H1 (cell line): ENCODE results near the gene ARMH1. TPM values are rescaled to one million over a fixed set of nuclear protein-coding genes. Genes with fewer than 3 reads are reported as not detected.

Source experiments
- CTCF ChIA-PET: fragments of 300-600 bp; sonication (Branson Sonifier 250); formaldehyde crosslinking; loops from one replicate; lab custom pipeline; 2021; ENCODE audit not compliant: partially characterized antibody; lab: Charles Lee
- POLR2A ChIA-PET: fragments of 300-600 bp; sonication (Branson Sonifier 250); formaldehyde crosslinking; loops from one replicate; lab custom pipeline; 2021; ENCODE audit warnings: inconsistent platforms; ENCODE audit not compliant: partially characterized antibody; lab: Charles Lee
- DNase-seq, 2 experiments: peaks; one replicate each; pipeline versions ENCODE4 v3.0.0 to v3.0.0-alpha.2; 2010 to 2022; ENCODE audit warnings: low spot score in 2 of 2, low read depth in 1 of 2, mixed read lengths in 1 of 2
- FAIRE-seq: peaks from 2 replicates; lab custom pipeline; 2011; peaks lifted over from hg19 to GRCh38; lab: Jason Lieb, UNC
- H2AFZ ChIP-seq: 2 replicates; pipeline ENCODE4 v1.8.1; 2012; ENCODE audit warnings: low read length, inconsistent platforms
- H2AK5ac ChIP-seq: 2 replicates; pipeline ENCODE4 v1.6.1; 2013; ENCODE audit warnings: low read depth, low read length
- H2BK120ac ChIP-seq: replicated peaks from 2 replicates; pipeline ENCODE3; 2013; ENCODE audit warnings: low read depth, low read length, inconsistent platforms
- H2BK12ac ChIP-seq: 2 replicates; pipeline ENCODE4 v1.6.1; 2013; ENCODE audit warnings: low read depth, low read length
- H2BK15ac ChIP-seq: 2 replicates; pipeline ENCODE4 v1.6.1; 2013; ENCODE audit warnings: low read length
- H2BK20ac ChIP-seq: 2 replicates; pipeline ENCODE4 v1.6.1; 2013; ENCODE audit warnings: low read length
- H2BK5ac ChIP-seq: 2 replicates; pipeline ENCODE4 v1.6.1; 2013; ENCODE audit warnings: low read depth, low read length
- H3K14ac ChIP-seq: 2 replicates; pipeline ENCODE4 v1.6.1; 2013; ENCODE audit warnings: inconsistent platforms; ENCODE audit not compliant: insufficient read length
- H3K18ac ChIP-seq: 2 replicates; pipeline ENCODE4 v1.6.1; 2013; ENCODE audit warnings: low read length; ENCODE audit errors: extremely low read depth
- H3K23ac ChIP-seq: 2 replicates; pipeline ENCODE4 v1.6.1; 2013; ENCODE audit warnings: inconsistent platforms; ENCODE audit not compliant: insufficient read length
- H3K23me2 ChIP-seq: 2 replicates; pipeline ENCODE4 v1.6.1; 2013; ENCODE audit warnings: low read depth, low read length
- H3K27ac ChIP-seq: 2 replicates; pipeline ENCODE4 v1.6.1; 2011; ENCODE audit warnings: low read depth, low read length, inconsistent platforms
- H3K27me3 ChIP-seq, 4 experiments: replicated peaks in 1 of 4; 1 replicate in 1 of 4; 2 replicates in 3 of 4; pipeline versions ENCODE4 v1.6.1 to v1.8.1; 2011 to 2013; ENCODE audit warnings: low read length in 3 of 4, mild to moderate bottlenecking in 3 of 4, inconsistent platforms in 2 of 4, mixed read lengths in 2 of 4, moderate library complexity in 1 of 4; ENCODE audit not compliant: control insufficient read depth in 3 of 4, insufficient read depth in 3 of 4; ENCODE audit errors: extremely low read depth in 1 of 4
- H3K36me3 ChIP-seq, 4 experiments: 2 replicates each; pipeline versions ENCODE4 v1.6.1 to v1.8.1; 2011 to 2013; ENCODE audit warnings: mild to moderate bottlenecking in 4 of 4, low read length in 3 of 4, moderate library complexity in 2 of 4, control low read depth in 1 of 4, inconsistent platforms in 1 of 4; ENCODE audit not compliant: insufficient read depth in 4 of 4, control insufficient read depth in 2 of 4
- H3K4ac ChIP-seq: replicated peaks from 2 replicates; pipeline ENCODE3; 2013; ENCODE audit warnings: low read length, low read depth, mixed read lengths, inconsistent platforms; ENCODE audit not compliant: insufficient read length
- H3K4me1 ChIP-seq, 4 experiments: replicated peaks in 1 of 4; 1 replicate in 1 of 4; 2 replicates in 3 of 4; pipeline versions ENCODE4 v1.6.1 to v1.8.1; 2011 to 2013; ENCODE audit warnings: low read length in 3 of 4, inconsistent platforms in 2 of 4, mixed read lengths in 1 of 4; ENCODE audit not compliant: insufficient read depth in 4 of 4, control insufficient read depth in 3 of 4
- H3K4me2 ChIP-seq, 2 experiments: 2 replicates each; pipeline versions ENCODE4 v1.6.1 to v1.8.1; 2011 to 2013; ENCODE audit warnings: low read depth in 2 of 2, low read length in 2 of 2, control low read depth in 1 of 2, inconsistent platforms in 1 of 2, mild to moderate bottlenecking in 1 of 2; ENCODE audit not compliant: insufficient read depth in 1 of 2
- H3K4me3 ChIP-seq, 4 experiments: fragments of 200-600, 300-600 bp in 1 of 4; sonication (generic), shearing (Covaris generic), sonication (Bioruptor Twin) in 1 of 4; 2 replicates each; pipeline versions ENCODE4 v1.5.1 to v1.8.1; 2011 to 2016; ENCODE audit warnings: low read length in 4 of 4, low read depth in 3 of 4, control low read depth in 2 of 4, inconsistent platforms in 2 of 4, mild to moderate bottlenecking in 2 of 4, mixed read lengths in 1 of 4, moderate library complexity in 1 of 4; ENCODE audit not compliant: insufficient read depth in 2 of 4; ENCODE audit errors: extremely low read depth in 1 of 4
- H3K56ac ChIP-seq: replicated peaks from 2 replicates; pipeline ENCODE3; 2013; ENCODE audit warnings: low read depth, mild to moderate bottlenecking, mixed read lengths, low read length, inconsistent platforms; ENCODE audit not compliant: insufficient read length
- H3K79me1 ChIP-seq: 2 replicates; pipeline ENCODE4 v1.6.1; 2013; ENCODE audit warnings: low read depth, low read length, control low read depth
- H3K79me2 ChIP-seq, 2 experiments: 2 replicates each; pipeline versions ENCODE4 v1.6.1 to v1.8.1; 2012 to 2013; ENCODE audit warnings: low read length in 2 of 2, mild to moderate bottlenecking in 2 of 2, inconsistent platforms in 1 of 2; ENCODE audit not compliant: insufficient read depth in 2 of 2, control insufficient read depth in 1 of 2
- H3K9ac ChIP-seq, 4 experiments: replicated peaks in 1 of 4; 1 replicate in 1 of 4; 2 replicates in 3 of 4; pipeline versions ENCODE4 v1.6.1 to v1.8.1; 2011 to 2013; ENCODE audit warnings: low read depth in 3 of 4, low read length in 3 of 4, control low read depth in 2 of 4, mild to moderate bottlenecking in 2 of 4, moderate library complexity in 2 of 4, inconsistent platforms in 1 of 4; ENCODE audit errors: extremely low read depth in 1 of 4
- H3K9me3 ChIP-seq, 2 experiments: 2 replicates each; pipeline versions ENCODE4 v1.6.1 to v1.8.1; 2012 to 2013; ENCODE audit warnings: mild to moderate bottlenecking in 2 of 2, moderate library complexity in 2 of 2, control low read depth in 1 of 2, inconsistent platforms in 1 of 2, low read depth in 1 of 2, low read length in 1 of 2, mixed read lengths in 1 of 2; ENCODE audit not compliant: insufficient read depth in 2 of 2
- H4K20me1 ChIP-seq, 2 experiments: replicated peaks in 1 of 2; 2 replicates each; pipeline versions ENCODE3 to v1.8.1; 2011 to 2013; ENCODE audit warnings: inconsistent platforms in 2 of 2, low read length in 2 of 2, mild to moderate bottlenecking in 1 of 2; ENCODE audit not compliant: insufficient read depth in 2 of 2, control insufficient read depth in 1 of 2
- H4K5ac ChIP-seq: 2 replicates; pipeline ENCODE4 v1.6.1; 2013; ENCODE audit warnings: low read length, low read depth, mixed read lengths, inconsistent platforms; ENCODE audit not compliant: insufficient read length
- H4K8ac ChIP-seq: 2 replicates; pipeline ENCODE4 v1.8.0; 2013; ENCODE audit warnings: mild to moderate bottlenecking, moderate library complexity, low read length, inconsistent platforms; ENCODE audit not compliant: insufficient read depth; ENCODE audit errors: extremely low read depth
- H4K91ac ChIP-seq: replicated peaks from 2 replicates; pipeline ENCODE3; 2013; ENCODE audit warnings: low read length, mixed read lengths, inconsistent platforms; ENCODE audit not compliant: insufficient read length
- KDM1A ChIP-seq: fragments of 200-600, 300-600 bp; sonication (generic); IDR thresholded peaks from 2 replicates; pipeline ENCODE4 v1.7.1; 2016; ENCODE audit warnings: mild to moderate bottlenecking, low read length, borderline replicate concordance
- PHF8 ChIP-seq: fragments of 200-600 bp; sonication (generic); conservative IDR thresholded peaks from 2 replicates; pipeline ENCODE4 v1.7.1; 2012; ENCODE audit warnings: low read depth, mild to moderate bottlenecking, inconsistent platforms, low read length, moderate library complexity
- POLR2AphosphoS5 ChIP-seq: IDR thresholded peaks from 2 replicates; pipeline ENCODE4 v1.6.1; 2011; ENCODE audit warnings: low read depth, low read length
- SIRT6 ChIP-seq: IDR thresholded peaks from one replicate; pipeline ENCODE4 v1.7.1; 2012; ENCODE audit warnings: low read length, inconsistent platforms
- WGBS, 2 experiments: shearing (Covaris generic) in 1 of 2; methylation state at CpG; one replicate each; pipeline versions ENCODE4 v1.1.6 to v1.1.7; 2013 to 2015; ENCODE audit warnings: low lambda C conversion rate in 2 of 2, mixed read lengths in 2 of 2, inconsistent platforms in 1 of 2, low coverage in 1 of 2, missing lambda C conversion rate in 1 of 2; ENCODE audit not compliant: insufficient replicate concordance in 2 of 2, insufficient coverage in 1 of 2, insufficient read length in 1 of 2; ENCODE audit errors: extremely low coverage in 1 of 2, missing lambda C conversion rate in 1 of 2; 5-methylcytosine and 5-hydroxymethylcytosine counted together
- polyA plus RNA-seq, 7 experiments: library from polyadenylated mRNA; depleted of rRNA in 3 of 7; stranded (reverse) in 5 of 7; unstranded in 2 of 7; fragments of >200 nt in 5 of 7; fragments of 200-250 nt in 2 of 7; gene quantifications; 1 replicate in 5 of 7; 2 replicates in 1 of 7; 4 replicates in 1 of 7; pipeline versions ENCODE4 v1.2.1 to v1.2.3, GENCODE V29; 2011 to 2013; ENCODE audit warnings: missing spikeins in 2 of 7, mixed read lengths in 2 of 7
- total RNA-seq: library from RNA; stranded (reverse); fragmentation: NEBNext Ultra II Directional; extraction: Animal tissue kit (Norgen Biotek cat#: 25700); gene quantifications from 2 replicates; pipeline ENCODE4 v1.2.1, GENCODE V29; 2021
- TF ChIP-seq, protein P1 (sequence below): IDR thresholded peaks from 2 replicates; pipeline ENCODE4 v1.6.1; 2012; ENCODE audit warnings: low read length, inconsistent platforms

ARMH1 gene
- total and polyA plus RNA-seq, 2 of the 8 experiments (the other 6 are each of a cell fraction or from before 2014, with no cell fraction given): 0.82 to 0.85 TPM

DNA sequence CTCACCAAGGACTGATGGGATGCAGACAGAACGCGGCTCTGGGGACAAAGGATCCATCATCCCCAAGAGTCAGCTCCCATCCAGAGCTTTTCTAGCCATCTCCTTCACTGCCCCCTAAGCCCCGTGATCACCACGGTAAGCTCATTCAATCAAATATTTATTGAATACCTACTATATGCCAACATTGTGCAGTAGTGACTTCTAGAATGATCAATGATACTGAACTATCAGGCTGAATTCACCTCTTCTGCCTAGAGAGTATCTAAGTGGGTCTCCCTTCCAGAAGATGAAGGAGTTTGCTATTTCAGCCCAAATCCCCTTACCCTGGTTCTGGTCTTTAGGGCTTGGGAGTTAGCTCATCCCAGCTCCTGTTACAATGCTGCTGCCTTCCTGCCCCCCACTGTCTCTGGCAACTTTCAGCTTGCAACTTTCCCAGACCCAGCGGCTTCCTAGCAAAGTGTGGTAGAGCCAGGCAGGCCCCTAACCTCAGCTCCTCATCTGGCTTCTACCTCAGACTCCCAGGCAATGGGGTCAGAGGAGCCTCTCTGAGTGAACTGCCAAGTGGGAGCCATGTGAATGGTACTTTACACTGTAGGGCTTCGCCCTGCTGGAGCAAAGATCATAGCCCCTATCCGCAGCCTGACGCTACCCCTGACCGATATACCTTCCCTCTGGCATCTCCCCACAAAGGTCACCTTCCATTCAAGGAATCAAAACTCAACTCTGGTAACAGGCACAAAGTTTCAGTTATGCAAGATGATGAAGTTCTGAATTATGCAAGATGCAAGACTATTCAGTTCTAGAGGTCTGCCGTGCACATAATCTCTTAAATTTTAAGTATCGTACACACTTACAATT, 21.2 kb upstream of the ARMH1 start:
- Histone ChIP-seq H3K79me2 (no peaks in the 10 kb centered on the region), H2BK12ac (no peak overlapping the region)
- FAIRE-seq: no peak

More for the DNA sequence above, 21.2 kb upstream of the ARMH1 start:
- H4K91ac ChIP-seq: no peak overlapping the region
- no peaks in the 10 kb centered on the region for H3K23me2 ChIP-seq
- no peak overlapping the region for H3K4me2 ChIP-seq
- H3K9me3 ChIP-seq: no peaks in the 10 kb centered on the region
- no peak overlapping the region for H2BK20ac ChIP-seq
- TF ChIP-seq, protein P1, sequence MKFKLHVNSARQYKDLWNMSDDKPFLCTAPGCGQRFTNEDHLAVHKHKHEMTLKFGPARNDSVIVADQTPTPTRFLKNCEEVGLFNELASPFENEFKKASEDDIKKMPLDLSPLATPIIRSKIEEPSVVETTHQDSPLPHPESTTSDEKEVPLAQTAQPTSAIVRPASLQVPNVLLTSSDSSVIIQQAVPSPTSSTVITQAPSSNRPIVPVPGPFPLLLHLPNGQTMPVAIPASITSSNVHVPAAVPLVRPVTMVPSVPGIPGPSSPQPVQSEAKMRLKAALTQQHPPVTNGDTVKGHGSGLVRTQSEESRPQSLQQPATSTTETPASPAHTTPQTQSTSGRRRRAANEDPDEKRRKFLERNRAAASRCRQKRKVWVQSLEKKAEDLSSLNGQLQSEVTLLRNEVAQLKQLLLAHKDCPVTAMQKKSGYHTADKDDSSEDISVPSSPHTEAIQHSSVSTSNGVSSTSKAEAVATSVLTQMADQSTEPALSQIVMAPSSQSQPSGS: 0 out of 2 replicates have a peak, but pooled peaks have one; percentile 14
- TF ChIP-seq PHF8 (no peak), SIRT6 (no peak), KDM1A (no peak), POLR2AphosphoS5 (no peak)
- no peak overlapping the region for H3K4ac ChIP-seq
- no peak overlapping the region for H3K4me3 ChIP-seq
- H3K23ac ChIP-seq: no peak overlapping the region
- no peak overlapping the region for H2AK5ac ChIP-seq
- H2BK15ac ChIP-seq: no peak overlapping the region
- H3K4me1 ChIP-seq: peaks cover 0 to 17% (median 9%) of the 10 kb centered on the region in 4 experiments; a peak in 5 of 7 replicates
- peaks cover 2 to 4% of the 10 kb centered on the region in 2 experiments for H4K20me1 ChIP-seq
- DNase-seq: no peak
- CTCF ChIA-PET: interaction anchor here (0.7 to 8.6 kb wide), 64 partner anchors 10 to 647 kb away, joined by 3 to 197 read pairs (median 4); partner anchors contain the start of genes ARMH1 and TMEM53
- POLR2A ChIA-PET: interaction anchor here (0.9 to 23.6 kb wide), 9 partner anchors 10 to 627 kb away, joined by 3 to 633 read pairs (median 4); partner anchors contain the start of gene RPS8
- no peaks in the 10 kb centered on the region for H3K79me1 ChIP-seq
- 68% methylated on average over 11 of the region's 11 CpGs; no CpG with 5 or more reads in 1 of the 2 experiments for WGBS, 2 experiments
- no peak overlapping the region for H3K56ac ChIP-seq
- no peak overlapping the region for H4K5ac ChIP-seq
- no peak overlapping the region for H3K9ac ChIP-seq
- no peak overlapping the region for H2BK120ac ChIP-seq
- H3K27me3 ChIP-seq: no peaks in the 10 kb centered on the region
- H4K8ac ChIP-seq: peak overlapping the region; percentile 4; the same call in 1 of the 2 replicates
- H3K36me3 ChIP-seq: peaks cover 5 to 24% (median 12%) of the 10 kb centered on the region in 4 experiments; a peak in 5 of 8 replicates
- no peak overlapping the region for H3K14ac ChIP-seq
- no peak overlapping the region for H3K18ac ChIP-seq
- H3K27ac ChIP-seq: no peak overlapping the region
- H2BK5ac ChIP-seq: no peak overlapping the region
- H2AFZ ChIP-seq: no peak overlapping the region
